BJ (cell line): ENCODE data around the gene MGAT1. TPM values are rescaled to one million over a fixed set of nuclear protein-coding genes. Genes with fewer than 3 reads are reported as not detected.

Experiments
- CTCF ChIA-PET: fragments of 350-600 bp; formaldehyde crosslinking; extraction: SDS; loops from one replicate; lab custom pipeline; 2021; ENCODE audit warnings: antibody characterized with exemption, inconsistent platforms; lab: Yijun Ruan, JAX
- POLR2A ChIA-PET: fragments of 300-600 bp; sonication (Branson Sonifier 250); formaldehyde crosslinking; extraction: SDS; loops from one replicate; lab custom pipeline; 2021; ENCODE audit warnings: antibody characterized with exemption; lab: Charles Lee
- DNase-seq: peaks from one replicate; pipeline ENCODE4 v3.0.0-alpha.2; 2011; ENCODE audit warnings: low read depth
- H3K27me3 ChIP-seq: 2 replicates; pipeline ENCODE4 v1.6.0; 2011; ENCODE audit warnings: low read length; ENCODE audit not compliant: control insufficient read depth, insufficient read depth
- H3K36me3 ChIP-seq: 2 replicates; pipeline ENCODE4 v1.5.1; 2011; ENCODE audit warnings: low read length; ENCODE audit not compliant: control insufficient read depth, insufficient read depth
- H3K4me3 ChIP-seq: 2 replicates; pipeline ENCODE4 v1.5.1; 2011; ENCODE audit warnings: low read depth, mild to moderate bottlenecking, control low read depth, low read length
- CTCF ChIP-seq: IDR thresholded peaks from 2 replicates; pipeline ENCODE4 v1.5.1; 2011; ENCODE audit warnings: low read depth, mild to moderate bottlenecking, control low read depth, inconsistent platforms, low read length, moderate library complexity; ENCODE audit not compliant: insufficient read depth
- polyA plus RNA-seq: library from polyadenylated mRNA; depleted of rRNA; stranded (reverse); fragments of >200 nt; gene quantifications from 2 replicates; pipeline ENCODE4 v1.2.3, GENCODE V29; 2011

MGAT1 gene
- polyA plus RNA-seq, 1 experiment, result 197 TPM

DNA sequence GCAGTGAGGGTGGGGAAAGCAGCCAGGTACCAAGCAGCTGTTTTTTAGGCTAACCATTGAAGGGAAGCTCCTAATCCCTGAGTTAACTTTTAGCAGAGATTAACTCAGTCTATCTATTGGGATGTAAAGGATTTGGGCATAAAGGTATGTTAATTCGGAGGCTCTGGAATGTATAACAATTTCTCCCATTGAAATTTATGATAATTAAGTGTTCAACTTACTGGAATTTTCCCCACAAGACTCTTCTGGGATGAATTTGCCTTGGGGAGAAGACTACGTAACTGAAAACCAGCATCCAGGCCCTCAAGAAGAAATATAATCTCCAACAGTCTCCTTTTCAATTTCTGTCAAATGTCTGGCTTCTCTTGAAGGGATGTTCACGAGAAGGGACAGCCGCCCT, 34.9 kb upstream of the MGAT1 start:
- POLR2A ChIA-PET, result no interaction called here
- Histone ChIP-seq H3K36me3 (peaks cover 4% of the 10 kb centered on the region; the same call in 1 of the 2 replicates), H3K4me3 (no peak overlapping the region), H3K27me3 (no peaks in the 10 kb centered on the region)
- DNase-seq, result no peak
- CTCF ChIA-PET, result no interaction called here
- no peak for TF ChIP-seq CTCF

DNA sequence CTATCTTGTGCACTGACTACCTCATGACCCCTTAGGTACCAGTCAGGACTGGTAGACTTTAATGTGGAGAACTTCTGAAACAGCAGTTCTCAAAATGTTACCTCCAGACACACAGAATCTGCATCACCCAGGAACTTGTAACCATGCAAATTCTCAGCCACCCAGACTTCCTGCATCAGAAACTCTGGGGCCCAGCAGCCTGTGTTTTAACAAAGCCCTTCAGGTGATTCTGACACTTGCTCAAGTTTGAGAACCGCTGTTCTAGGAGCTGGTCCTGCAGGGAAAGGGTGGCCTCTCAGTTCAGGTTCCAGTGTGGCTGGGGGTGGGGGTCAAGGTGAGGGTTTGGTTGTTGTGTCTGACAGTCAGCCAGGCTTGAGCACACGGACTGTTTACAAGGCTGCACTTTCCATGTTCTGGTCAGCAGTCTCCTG, 30.0 kb upstream of the MGAT1 start:
- ChIA-PET CTCF (interaction anchor here (1.3 kb wide), 1 partner anchor 48 kb away, joined by 3 read pairs; no protein-coding TSS in a partner anchor), POLR2A (no interaction called here)

DNA sequence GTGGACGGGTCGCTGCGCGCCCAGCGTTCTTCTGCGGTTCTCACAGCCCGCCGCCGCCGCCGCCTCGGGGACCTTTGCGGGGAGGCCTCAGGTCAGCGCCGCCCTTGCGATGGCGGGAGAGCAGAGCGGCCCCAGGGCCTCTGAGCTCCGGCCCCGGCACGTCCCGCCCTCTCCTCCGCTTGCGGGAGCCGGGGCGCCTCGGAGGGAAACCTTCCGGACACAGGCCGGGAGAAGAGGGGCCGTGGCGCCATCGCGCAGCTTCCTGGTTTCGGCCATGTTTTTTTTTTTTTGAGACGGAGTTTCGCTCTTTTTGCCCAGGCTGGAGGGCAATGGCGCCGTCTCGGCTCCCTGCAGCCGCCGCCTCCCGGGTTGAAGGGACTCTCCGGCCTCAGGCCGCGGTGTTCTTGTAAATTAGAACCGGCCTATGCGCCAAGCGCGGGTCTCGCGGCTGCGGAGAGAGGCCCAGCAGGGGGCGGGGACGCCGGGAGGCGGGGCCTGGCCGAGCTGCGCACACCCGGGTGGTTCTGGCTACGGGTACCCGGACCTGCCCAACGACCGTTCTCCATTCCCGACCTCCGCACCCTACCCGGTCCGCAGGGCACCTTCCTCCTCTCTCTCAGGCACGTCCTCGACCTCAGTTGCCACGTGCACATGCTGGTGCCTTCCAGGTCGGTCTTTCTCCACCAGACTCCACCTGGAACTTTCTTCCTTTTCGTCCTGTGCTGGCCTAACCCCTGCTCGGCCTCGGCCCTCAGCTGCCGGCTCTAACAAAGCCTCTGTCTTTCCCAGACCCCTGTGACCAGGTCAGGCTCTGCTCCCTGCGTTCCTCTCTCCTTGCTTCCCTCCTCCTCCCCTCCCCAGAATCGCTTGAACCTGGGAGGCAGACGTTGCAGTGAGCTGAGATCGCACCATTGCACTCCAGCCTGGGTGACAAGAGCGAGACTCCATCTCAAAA, 28.8 kb upstream of the MGAT1 start:
- CTCF ChIA-PET, result interaction anchor here (1.0 to 2.2 kb wide), 8 partner anchors 10 to 353 kb away, joined by 3 to 11 read pairs (median 4); no protein-coding TSS in a partner anchor
- TF ChIP-seq CTCF, result no peak; the same call in 1 of the 2 replicates
- POLR2A ChIA-PET, result interaction anchor here (0.7 kb wide), 1 partner anchor 21 kb away, joined by 12 read pairs; no protein-coding TSS in a partner anchor
- DNase-seq, result peak; percentile 11
- Histone ChIP-seq H3K4me3 (peak overlapping the region; percentile 47), H3K36me3 (peaks cover 2% of the 10 kb centered on the region; the same call in 1 of the 2 replicates), H3K27me3 (no peaks in the 10 kb centered on the region)

More for the DNA sequence above, 30.0 kb upstream of the MGAT1 start:
- H3K4me3 ChIP-seq, result peak overlapping the region; percentile 47; the same call in 1 of the 2 replicates
- H3K36me3 ChIP-seq, result peaks cover 4% of the 10 kb centered on the region; the same call in 1 of the 2 replicates
- TF ChIP-seq CTCF, result no peak
- H3K27me3 ChIP-seq, result no peaks in the 10 kb centered on the region
- no peak for DNase-seq

- DNase-seq, result no peak
- H3K4me3 ChIP-seq, result peak overlapping the region; percentile 47
- ChIA-PET CTCF (interaction anchor here (0.5 to 2.2 kb wide), 7 partner anchors 9 to 354 kb away, joined by 3 to 8 read pairs (median 4); no protein-coding TSS in a partner anchor), POLR2A (no interaction called here)
- H3K36me3 ChIP-seq, result peaks cover 2% of the 10 kb centered on the region; the same call in 1 of the 2 replicates
- no peak for TF ChIP-seq CTCF
- H3K27me3 ChIP-seq, result no peaks in the 10 kb centered on the region
These were observed 27.9 kb upstream of the MGAT1 start for GRCh38 chr5:180830253-180831138.
